Stimulated activated memory B cell treated with anti-CD40 and anti-IgM and Interleukin-4, amounts not matched to agents 10 μg/mL and 1 μg/mL and 100 μg/mL, for 72 hours (primary cell): ENCODE results near the gene HNRNPL.
"Not testable (repeated sequence)": the region's sequence is repeated elsewhere in the genome, so short reads cannot be mapped to it uniquely, and the experiment has no call there.

Source experiments
- ATAC-seq: fragments of 150-1000 bp; cut with Tn5 transposase; 2 replicates; pipeline ENCODE4 v1.10.0; 2021
- H3K27ac Mint-ChIP-seq: one replicate; pipeline ENCODE4 v1.8.0; 2022; ENCODE audit warnings: mild to moderate bottlenecking, mixed read lengths
- H3K27me3 Mint-ChIP-seq: one replicate; pipeline ENCODE4 v1.8.0; 2022; ENCODE audit warnings: mixed read lengths
- H3K36me3 Mint-ChIP-seq: one replicate; pipeline ENCODE4 v1.8.0; 2022; ENCODE audit warnings: mixed read lengths
- H3K4me1 Mint-ChIP-seq: one replicate; pipeline ENCODE4 v1.8.0; 2022; ENCODE audit warnings: mixed read lengths
- H3K4me3 Mint-ChIP-seq: one replicate; pipeline ENCODE4 v1.8.0; 2022; ENCODE audit warnings: mild to moderate bottlenecking, moderate library complexity, mixed read lengths
- H3K9me3 Mint-ChIP-seq: one replicate; pipeline ENCODE4 v1.8.0; 2022; ENCODE audit warnings: mixed read lengths

Gene HNRNPL

DNA sequence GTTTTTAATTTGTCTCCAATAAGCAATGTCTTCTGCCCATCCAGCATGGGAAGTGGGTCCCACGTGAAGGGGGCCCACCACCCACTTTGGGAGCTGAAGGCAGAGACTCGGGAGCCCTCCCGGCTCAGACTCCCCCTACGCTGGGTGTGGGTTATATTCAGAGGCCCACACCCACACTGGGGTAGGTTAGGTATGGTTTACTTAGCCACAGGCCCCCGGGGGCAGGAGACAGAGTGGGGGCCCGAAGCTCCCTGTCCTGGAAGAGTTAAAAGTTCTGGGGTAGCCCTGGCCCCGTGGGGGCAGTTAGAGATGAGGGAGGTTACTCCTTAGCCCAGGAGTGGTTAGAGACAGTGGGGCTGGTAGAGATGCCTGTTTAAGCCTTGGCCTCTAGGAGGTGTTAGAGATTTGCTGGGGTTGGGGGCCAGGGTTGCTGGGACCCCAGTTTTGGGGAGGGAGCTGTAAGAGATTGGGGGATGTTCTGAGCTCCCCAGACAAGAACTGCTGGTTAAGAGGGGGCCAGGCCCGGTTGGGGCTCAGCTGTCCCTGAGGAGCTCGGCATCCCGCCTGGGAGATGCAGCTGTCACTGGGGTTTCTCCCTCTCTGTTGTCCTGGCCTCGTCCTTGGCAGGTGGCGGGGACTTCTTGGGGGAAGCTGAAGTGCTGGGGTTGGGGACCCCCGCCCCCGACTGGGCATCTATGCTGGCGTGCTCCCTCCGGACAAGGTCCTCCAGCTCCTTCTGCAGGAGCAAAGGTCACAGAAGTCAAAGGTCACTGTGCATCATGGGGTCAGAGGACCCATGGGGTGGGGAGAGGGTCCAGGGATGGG is 29.0 kb upstream of the HNRNPL start:
- H3K9me3 Mint-ChIP-seq, result no peaks in the 10 kb centered on the region
- peaks cover 49% of the 10 kb centered on the region for H3K4me1 Mint-ChIP-seq
- H3K36me3 Mint-ChIP-seq, result peaks cover 32% of the 10 kb centered on the region
- ATAC-seq, result no peak
- H3K4me3 Mint-ChIP-seq, result peak overlapping the region; percentile 95
- H3K27ac Mint-ChIP-seq, result peak overlapping the region; percentile 100
- H3K27me3 Mint-ChIP-seq, result no peaks in the 10 kb centered on the region

- ATAC-seq, result peak; percentile 90
- Mint-ChIP-seq H3K36me3 (peaks cover 31% of the 10 kb centered on the region), H3K9me3 (no peaks in the 10 kb centered on the region), H3K27ac (peak within 1 kb of the TSS; percentile 100), H3K4me3 (peak within 1 kb of the TSS; percentile 95), H3K27me3 (no peaks in the 10 kb centered on the region), H3K4me1 (peaks cover 51% of the 10 kb centered on the region)
Observed at GRCh38 chr19:38877781-38878574, 28.2 kb upstream of the HNRNPL start, which contains the start of gene RINL. Gene RINL, minus strand, starts transcription at chr19:38878275. Its CDS starts 1,533 bp downstream, at chr19:38876742.

GRCh38 chr19:38875656-38876395 is 26.0 kb upstream of the HNRNPL start:
- no peak for ATAC-seq
- peaks cover 33% of the 10 kb centered on the region for H3K36me3 Mint-ChIP-seq
- no peaks in the 10 kb centered on the region for H3K27me3 Mint-ChIP-seq
- H3K9me3 Mint-ChIP-seq, result no peaks in the 10 kb centered on the region
- H3K4me3 Mint-ChIP-seq, result no peak overlapping the region
- peak overlapping the region; percentile 100 for H3K27ac Mint-ChIP-seq
- H3K4me1 Mint-ChIP-seq, result peaks cover 56% of the 10 kb centered on the region

DNA sequence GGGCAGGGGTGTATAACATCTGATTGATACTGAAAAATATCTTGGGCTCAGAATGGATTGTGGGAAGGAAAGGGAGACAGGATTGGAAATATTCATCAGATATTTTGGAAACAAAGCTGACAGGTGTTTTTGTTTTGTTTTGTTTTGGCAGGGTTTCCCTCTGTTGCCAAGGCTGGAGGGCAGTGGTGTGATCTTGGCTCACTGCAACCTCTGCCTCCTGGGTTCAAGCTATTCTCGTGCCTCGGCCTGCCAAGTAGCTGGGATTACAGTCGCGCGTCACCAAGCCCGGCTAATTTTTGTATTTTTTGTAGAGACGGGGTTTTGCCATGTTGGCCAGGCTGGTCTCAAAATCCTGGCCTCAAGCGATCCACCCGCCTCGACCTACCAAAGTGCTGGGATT is 23.6 kb upstream of the HNRNPL start:
- Mint-ChIP-seq H3K27ac (peak overlapping the region; percentile 64), H3K4me1 (peaks cover 69% of the 10 kb centered on the region), H3K36me3 (peaks cover 45% of the 10 kb centered on the region)
- not testable (repeated sequence) for H3K27me3 Mint-ChIP-seq, H3K9me3 Mint-ChIP-seq, H3K4me3 Mint-ChIP-seq, ATAC-seq

DNA sequence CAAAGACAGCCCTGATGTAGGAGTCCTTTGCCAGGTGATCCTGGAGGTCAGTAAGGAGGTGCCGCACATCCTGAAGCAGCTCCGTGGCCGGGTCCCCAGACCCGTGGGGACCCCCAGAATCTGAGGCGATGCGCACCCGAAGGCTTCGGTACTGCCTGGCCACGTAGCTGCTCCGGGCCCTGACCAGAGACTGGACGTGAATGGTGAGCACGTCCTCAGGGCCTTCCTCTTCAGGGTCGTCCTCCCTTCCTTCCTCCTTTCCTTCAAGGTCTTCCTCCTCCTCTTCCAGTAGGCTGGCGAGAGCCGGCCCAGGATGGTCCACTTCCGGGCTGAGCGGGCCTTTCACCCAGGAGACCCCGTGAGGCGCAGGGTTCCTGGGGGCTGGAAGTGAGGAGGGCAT is 20.8 kb upstream of the HNRNPL start:
- Mint-ChIP-seq H3K4me1 (peaks cover 54% of the 10 kb centered on the region), H3K4me3 (peak overlapping the region; percentile 77), H3K27me3 (no peaks in the 10 kb centered on the region), H3K9me3 (no peaks in the 10 kb centered on the region), H3K27ac (peak overlapping the region; percentile 84), H3K36me3 (peaks cover 42% of the 10 kb centered on the region)
- ATAC-seq, result no peak

DNA sequence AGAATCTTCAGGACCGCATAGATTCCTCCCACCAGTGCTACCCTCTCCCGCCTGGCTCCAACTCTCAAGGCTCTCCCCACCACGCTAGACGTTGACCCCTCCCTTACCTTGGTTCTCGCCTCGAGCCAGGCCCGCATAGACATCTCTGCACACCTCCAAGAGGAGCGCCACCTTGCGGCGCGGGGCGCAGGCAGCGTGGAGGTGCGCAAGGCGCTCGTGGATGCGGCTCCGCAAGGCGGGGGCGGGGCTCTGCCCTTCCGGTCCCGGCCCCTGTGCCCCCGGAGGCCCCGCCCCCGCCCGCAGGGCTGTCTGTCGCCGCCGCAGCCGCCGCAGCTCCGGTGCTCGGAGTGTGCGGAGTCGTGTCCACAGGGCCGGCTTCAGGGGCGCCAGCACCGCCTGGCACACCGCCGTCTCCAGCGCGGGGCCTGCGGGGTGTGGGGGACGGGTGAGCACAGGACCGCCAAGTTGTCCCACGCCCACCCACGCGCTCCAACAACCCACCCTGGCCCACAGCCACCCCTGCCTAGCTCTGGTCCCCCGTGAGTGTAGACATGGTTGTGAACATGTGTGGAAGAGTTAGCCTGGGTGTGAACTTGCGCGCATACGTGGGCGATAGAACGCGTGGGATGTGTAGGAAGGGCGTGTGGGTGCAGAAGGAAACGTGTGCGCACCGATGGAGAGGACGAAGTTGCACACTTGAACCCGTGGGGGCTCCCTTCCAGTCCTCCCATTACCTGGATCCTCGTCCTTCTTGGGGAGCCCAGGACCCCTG is 20.2 kb upstream of the HNRNPL start:
- H3K4me1 Mint-ChIP-seq, result peaks cover 60% of the 10 kb centered on the region
- H3K27ac Mint-ChIP-seq, result peak overlapping the region; percentile 84
- H3K4me3 Mint-ChIP-seq, result peak overlapping the region; percentile 77
- peak; percentile 93 for ATAC-seq
- no peaks in the 10 kb centered on the region for H3K9me3 Mint-ChIP-seq
- H3K27me3 Mint-ChIP-seq, result no peaks in the 10 kb centered on the region
- H3K36me3 Mint-ChIP-seq, result peaks cover 43% of the 10 kb centered on the region

GRCh38 chr19:38869160-38869835 is 19.5 kb upstream of the HNRNPL start:
- Mint-ChIP-seq H3K4me1 (peaks cover 67% of the 10 kb centered on the region), H3K27ac (peak overlapping the region; percentile 84), H3K4me3 (peak overlapping the region; percentile 77), H3K36me3 (peaks cover 43% of the 10 kb centered on the region), H3K9me3 (no peaks in the 10 kb centered on the region), H3K27me3 (no peaks in the 10 kb centered on the region)
- ATAC-seq, result peak; percentile 61

- no peak for ATAC-seq
- H3K27me3 Mint-ChIP-seq, result no peaks in the 10 kb centered on the region
- peak overlapping the region; percentile 84 for H3K27ac Mint-ChIP-seq
- peak overlapping the region; percentile 77 for H3K4me3 Mint-ChIP-seq
- peaks cover 37% of the 10 kb centered on the region for H3K36me3 Mint-ChIP-seq
- H3K4me1 Mint-ChIP-seq, result peaks cover 66% of the 10 kb centered on the region
- no peaks in the 10 kb centered on the region for H3K9me3 Mint-ChIP-seq
Observed at GRCh38 chr19:38868551-38868950, 18.8 kb upstream of the HNRNPL start.

DNA sequence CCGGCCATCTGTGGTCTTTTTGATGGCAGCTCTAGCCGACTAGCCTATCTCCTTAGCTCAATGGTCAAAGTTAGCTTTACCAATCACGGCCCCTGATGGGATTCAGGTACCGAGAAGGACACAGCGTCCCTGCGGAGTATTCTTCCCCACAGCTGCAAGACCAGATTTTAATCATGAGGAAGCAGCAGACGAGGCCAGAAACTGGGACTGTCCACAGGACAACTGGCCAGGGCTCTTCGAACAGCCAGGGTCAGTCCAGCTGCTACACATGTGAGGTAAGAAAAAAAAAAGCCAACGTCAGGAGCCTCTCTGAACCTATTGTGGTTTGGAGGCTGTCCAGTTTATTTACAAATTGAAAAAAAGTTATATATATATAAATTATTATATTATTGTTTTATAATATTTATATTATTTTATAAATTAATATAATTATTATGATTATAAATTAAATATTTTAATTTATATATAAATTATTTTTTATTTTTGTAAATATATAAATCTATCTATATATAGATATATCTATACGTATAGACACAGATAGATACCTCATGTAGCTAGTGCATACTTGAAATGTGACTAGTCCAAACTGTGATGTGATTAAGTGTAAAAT is 17.5 kb upstream of the HNRNPL start:
- ATAC-seq, result no peak
- H3K27ac Mint-ChIP-seq, result peak overlapping the region; percentile 97
- H3K9me3 Mint-ChIP-seq, result no peaks in the 10 kb centered on the region
- no peak overlapping the region for H3K4me3 Mint-ChIP-seq
- H3K36me3 Mint-ChIP-seq, result peaks cover 30% of the 10 kb centered on the region
- H3K27me3 Mint-ChIP-seq, result no peaks in the 10 kb centered on the region
- peaks cover 68% of the 10 kb centered on the region for H3K4me1 Mint-ChIP-seq

DNA sequence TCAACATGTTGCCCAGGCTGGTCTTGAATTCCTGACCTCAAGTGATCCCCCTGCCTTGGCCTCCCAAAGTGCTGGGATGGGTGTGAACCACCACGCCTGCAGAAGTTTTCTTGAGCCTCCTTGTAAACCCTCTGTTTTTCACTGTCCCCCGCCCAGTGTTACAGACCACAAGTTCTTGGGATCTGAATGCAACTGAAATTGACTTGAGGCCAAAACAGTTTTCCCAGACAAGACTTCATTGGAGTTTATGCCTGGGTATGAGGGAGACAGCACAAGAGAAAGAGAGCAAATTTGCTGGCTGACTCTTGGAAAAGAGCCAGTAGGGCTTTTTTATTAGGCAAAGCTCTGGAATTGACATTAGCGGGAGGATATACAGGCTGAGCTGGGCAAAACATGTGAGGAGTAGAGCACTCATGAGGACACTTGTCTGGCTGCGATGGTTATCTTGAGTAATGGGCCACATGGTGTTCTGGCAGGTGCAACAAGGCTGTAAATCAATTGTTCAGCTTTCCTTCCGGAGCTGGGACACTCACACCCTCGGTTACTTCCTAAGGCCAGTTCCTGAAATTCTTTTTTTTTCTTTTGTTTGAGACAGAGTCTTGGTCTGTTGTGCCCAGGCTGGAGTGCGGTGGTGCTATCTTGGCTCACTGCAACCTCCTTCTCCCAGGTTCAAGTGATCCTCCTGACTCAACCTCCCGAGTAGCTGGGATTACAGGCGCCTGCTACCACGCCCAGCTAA is 12.7 kb upstream of the HNRNPL start:
- peak overlapping the region; percentile 36 for H3K27ac Mint-ChIP-seq
- H3K9me3 Mint-ChIP-seq, result no peaks in the 10 kb centered on the region
- H3K4me1 Mint-ChIP-seq, result peaks cover 66% of the 10 kb centered on the region
- H3K4me3 Mint-ChIP-seq, result no peak overlapping the region
- no peak for ATAC-seq
- H3K36me3 Mint-ChIP-seq, result peaks cover 6% of the 10 kb centered on the region
- H3K27me3 Mint-ChIP-seq, result no peaks in the 10 kb centered on the region

- no peaks in the 10 kb centered on the region for H3K27me3 Mint-ChIP-seq
- ATAC-seq, result no peak
- no peak overlapping the region for H3K4me3 Mint-ChIP-seq
- H3K36me3 Mint-ChIP-seq, result peaks cover 6% of the 10 kb centered on the region
- H3K27ac Mint-ChIP-seq, result peak overlapping the region; percentile 91
- H3K4me1 Mint-ChIP-seq, result peaks cover 76% of the 10 kb centered on the region
- no peaks in the 10 kb centered on the region for H3K9me3 Mint-ChIP-seq
Observed at GRCh38 chr19:38861368-38861767, 11.6 kb upstream of the HNRNPL start.

DNA sequence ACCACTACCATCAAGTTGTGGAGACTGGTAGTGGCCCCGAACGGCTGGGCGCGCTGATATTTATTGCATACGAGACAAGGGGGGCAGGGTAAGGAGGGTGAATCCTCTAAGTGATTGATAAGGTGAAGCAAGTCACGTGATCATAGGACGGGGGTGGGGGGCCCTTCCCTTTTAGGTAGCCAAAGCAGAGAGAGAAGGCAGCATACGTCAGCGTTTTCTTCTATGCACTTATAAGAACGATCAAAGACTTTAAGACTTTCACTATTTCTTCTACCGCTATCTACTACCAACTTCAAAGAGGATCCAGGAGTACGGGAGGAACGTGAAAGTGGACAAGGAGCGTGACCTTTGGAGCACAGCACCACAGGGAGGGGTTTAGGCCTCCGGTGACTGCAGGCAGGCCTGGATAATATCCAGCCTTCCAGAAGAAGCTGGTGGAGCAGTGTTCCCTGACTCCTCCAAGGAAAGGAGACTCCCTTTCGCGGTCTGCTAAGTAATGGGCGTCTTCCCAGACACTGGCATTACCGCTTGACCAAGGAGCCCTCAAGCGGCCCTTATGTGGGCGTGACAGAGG is 9.9 kb upstream of the HNRNPL start:
- H3K27me3 Mint-ChIP-seq, ATAC-seq, H3K4me3 Mint-ChIP-seq, H3K9me3 Mint-ChIP-seq, H3K36me3 Mint-ChIP-seq: not testable (repeated sequence)
- H3K4me1 Mint-ChIP-seq, result peaks cover 63% of the 10 kb centered on the region
- peak overlapping the region; percentile 26 for H3K27ac Mint-ChIP-seq

GRCh38 chr19:38856813-38857212 is 7.0 kb upstream of the HNRNPL start:
- Mint-ChIP-seq H3K27me3 (no peaks in the 10 kb centered on the region), H3K4me3 (peak overlapping the region; percentile 61), H3K36me3 (no peaks in the 10 kb centered on the region), H3K27ac (peak overlapping the region; percentile 82), H3K4me1 (peaks cover 50% of the 10 kb centered on the region), H3K9me3 (no peaks in the 10 kb centered on the region)
- ATAC-seq, result no peak
